Breast epithelium (tissue), 3 donors: ENCODE measurements around the gene NUP210.

Experiments used
- CTCF ChIP-seq, 3 donors: fragments of 450-650 bp; IDR thresholded peaks; one replicate each; pipeline ENCODE4 v1.5.1; 2016 to 2017; ENCODE audit warnings: antibody characterized with exemption in 3 of 3, mild to moderate bottlenecking in 3 of 3, moderate library complexity in 3 of 3
- POLR2A ChIP-seq: fragments of 450-650 bp; IDR thresholded peaks from one replicate; pipeline ENCODE4 v1.6.1; 2016; ENCODE audit warnings: antibody characterized with exemption, mild to moderate bottlenecking, moderate library complexity

- TF ChIP-seq POLR2A (no peak), CTCF (IDR thresholded peaks at IDR 0.05) (no peak)
These were observed 114.5 kb downstream of the NUP210 start for GRCh38 chr3:13305623-13306022.
